GM19467 (cell line): ENCODE results near the gene WFDC5.
"Not testable (repeated sequence)": the region's sequence is repeated elsewhere in the genome, so short reads cannot be mapped to it uniquely, and the experiment has no call there.

Source experiments
- ATAC-seq: cut with Tn5 transposase; IDR thresholded peaks from one replicate; pipeline ENCODE4 v1.9.1; 2021; ENCODE audit warnings: mild to moderate bottlenecking, moderate library complexity; ENCODE audit not compliant: unreplicated experiment

Gene WFDC5

DNA sequence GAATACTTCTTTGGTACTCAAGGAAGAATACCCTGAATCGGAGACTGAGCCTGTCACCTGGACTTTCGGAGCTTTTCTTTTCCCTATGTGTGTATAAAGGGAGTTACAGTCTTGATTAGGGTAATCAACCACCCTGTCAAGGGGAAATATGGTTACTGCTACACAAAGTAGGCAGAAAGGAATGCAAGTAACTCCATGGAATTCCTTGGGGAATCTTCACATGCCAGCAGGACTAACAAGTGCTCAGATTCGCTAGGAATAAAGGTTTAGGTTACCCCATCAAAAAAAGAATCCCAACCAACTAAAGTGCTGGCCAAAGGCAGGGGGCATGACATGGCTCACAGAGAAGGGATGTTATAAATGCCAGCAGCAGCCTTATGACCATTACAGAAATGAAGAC lies 24.5 kb downstream of the WFDC5 start:
- ATAC-seq: no peak

DNA sequence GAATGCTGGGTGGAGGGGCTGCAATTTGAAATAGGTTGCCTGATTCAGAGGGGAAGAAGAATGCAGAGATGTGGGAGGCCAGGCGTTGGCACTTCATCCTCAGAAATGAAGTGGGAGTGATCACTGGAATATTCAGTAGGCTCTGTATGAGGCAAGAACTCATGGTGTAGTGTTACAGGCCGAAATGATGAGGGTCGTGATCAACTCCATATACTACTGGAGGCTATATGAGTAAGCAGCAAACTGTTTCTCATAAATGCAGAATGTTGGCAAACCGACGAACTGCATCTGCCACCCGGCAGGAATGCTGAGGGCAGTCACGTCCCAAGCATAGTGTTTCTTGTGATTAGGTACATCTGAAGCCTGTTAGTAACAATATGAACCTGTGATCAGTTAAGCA lies 26.7 kb downstream of the WFDC5 start:
- ATAC-seq: no peak

DNA sequence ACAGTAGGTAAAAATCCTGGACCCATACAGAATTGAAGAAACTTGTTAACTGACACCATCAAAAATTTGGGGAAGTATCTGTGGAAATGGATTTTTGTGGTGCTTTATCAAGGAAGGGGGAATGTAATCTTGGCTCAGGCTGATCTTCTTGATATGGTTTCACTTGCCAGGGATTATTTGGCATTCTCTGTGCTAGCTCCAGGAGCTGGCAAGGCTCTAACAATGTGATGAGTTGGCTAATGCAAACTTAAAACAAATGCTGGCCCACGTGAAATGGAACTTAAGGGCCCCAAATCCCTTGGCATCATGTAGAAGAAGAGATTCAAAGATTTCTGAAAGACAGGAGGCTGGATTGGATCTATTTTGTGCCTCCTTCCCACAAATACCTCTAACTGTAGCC lies 27.2 kb downstream of the WFDC5 start:
- no peak for ATAC-seq

DNA sequence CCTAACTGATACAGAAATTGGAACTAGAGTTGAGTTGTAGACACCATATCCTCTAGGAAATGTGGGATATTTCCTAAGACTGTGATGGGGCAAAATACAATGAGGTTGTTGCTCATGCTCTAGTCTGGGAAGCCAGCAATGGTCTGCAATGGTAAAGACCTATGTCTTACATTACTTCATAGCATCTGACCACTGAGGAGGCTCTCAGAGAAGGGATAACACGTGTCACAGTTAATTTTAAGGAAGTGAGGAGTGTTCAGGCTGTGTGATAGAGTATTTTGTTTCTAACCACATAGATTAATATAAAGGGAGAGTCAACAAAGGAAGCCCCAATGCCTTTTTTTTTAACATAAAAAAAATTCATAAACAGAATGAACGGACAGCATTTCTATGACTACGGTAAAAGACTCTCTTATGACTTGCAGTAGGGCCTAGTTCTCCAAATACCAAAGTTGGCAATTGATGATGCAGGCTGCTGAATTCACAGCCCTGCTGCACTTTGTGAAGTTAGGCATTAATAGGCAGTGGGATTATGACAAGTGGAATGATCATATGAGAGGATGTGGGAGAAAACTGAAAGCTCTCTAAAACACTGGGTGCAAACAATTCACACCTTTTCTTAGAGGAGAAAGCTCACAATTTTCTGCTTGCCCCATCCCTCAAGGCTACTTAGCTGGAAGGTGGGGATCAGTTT lies 27.7 kb downstream of the WFDC5 start:
- no peak for ATAC-seq

DNA sequence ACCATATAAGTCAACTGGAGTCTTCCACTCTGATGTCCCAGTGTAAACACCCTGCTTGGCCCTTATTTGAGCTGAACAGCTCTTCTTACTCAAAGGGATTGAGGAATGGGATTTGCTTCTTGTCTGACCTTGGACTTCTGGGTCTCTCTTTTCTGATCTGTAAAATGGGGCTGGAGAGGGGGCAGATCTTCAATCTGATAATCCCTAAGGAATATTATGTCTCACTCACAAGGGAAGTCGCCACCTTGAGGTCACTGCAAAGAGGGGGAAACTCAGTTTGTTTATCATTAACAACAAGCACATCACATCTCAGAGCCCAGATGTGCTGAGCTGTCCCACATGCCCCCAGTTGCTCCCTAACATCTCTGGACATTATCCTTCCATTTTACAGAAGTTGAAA lies 29.1 kb downstream of the WFDC5 start:
- ATAC-seq: no peak

DNA sequence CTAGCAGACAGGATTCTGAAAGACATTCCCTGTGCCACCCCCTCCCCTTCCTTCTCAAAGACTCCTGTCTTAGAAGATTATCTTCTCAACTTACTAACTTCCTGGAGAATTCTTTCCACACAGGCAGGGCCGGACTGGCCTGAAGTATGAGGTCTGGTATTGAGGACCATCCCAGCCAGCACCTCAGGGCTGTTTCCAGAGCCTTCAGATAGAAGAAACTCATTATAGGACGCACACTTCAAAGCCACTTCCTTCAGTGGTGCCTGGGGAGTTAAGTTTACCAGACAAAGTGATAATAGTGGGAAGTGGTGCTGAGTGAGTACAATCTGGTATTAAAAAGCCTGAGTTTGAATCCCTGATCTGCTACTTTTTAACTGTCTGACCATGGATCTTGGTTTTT lies 29.7 kb downstream of the WFDC5 start:
- ATAC-seq: no peak

DNA sequence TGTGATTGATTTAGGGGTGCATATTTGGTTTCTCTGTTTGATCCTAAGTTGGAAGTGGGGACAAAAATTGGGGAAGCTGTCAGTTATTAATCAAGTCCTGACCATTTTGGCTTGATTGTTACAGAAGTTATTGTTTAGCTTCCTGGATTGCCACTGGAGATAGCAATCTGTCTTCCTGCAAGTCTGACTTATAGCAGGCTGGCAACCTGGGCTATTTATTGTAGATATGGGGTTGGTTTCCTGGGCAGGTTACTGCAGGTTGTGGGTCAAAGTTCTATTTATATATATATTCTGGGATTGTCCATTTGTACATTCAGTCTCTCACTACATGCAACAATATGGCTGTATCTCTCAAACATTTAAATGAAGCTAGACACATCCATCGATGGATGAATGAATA lies 31.8 kb downstream of the WFDC5 start:
- ATAC-seq: no peak

DNA sequence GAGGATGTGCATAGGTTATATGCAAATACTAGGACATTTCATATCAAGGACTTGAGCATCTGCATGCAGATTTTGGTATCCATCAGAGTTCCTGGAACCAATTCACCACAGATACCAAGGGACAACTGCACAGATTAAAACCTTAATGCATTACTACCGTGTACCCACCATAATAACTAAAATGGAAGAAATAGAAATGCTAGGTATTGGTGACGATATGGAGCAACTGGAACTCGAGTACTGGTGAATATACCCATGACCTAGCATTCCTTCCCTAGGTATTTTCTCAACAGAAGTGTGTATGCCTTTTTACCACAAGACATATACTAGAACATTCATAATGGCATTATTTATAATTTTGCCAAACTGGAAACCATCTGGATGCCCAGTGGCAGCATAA lies 32.5 kb downstream of the WFDC5 start:
- ATAC-seq: no peak

DNA sequence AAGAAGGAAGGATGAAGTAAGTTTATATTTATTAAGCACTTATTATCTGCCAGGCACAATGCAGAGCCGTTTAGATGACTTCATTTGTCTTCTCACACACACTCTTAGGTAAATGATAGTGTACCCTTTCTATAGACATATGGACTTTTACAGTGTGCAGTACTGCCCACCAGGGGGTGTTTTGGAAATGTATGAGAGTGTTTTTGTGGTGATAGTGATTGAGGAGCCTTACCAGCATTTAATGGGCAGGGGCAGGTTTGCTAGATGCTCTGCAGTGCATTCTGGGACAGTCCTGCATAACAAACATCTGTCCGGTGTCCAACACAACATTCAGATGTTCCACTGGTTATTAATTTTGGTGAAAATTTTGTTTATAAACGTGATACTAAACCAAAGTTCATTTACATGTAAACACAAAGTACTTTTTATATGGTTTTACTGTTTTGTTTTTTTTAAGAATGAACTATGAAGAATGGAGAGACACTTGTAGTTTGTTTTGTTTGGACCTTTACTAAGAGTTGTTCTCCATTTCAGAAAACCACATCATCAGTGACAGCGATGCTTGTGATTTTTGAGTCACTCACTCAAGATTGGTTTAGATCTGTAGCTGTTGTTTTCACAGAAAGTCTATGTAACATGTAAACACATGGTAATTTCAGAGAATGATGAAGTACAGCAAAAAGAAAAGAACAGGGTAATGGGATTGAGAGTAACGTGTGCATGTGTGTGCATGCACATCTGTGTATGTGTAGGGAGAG lies 33.9 kb downstream of the WFDC5 start:
- no peak for ATAC-seq

DNA sequence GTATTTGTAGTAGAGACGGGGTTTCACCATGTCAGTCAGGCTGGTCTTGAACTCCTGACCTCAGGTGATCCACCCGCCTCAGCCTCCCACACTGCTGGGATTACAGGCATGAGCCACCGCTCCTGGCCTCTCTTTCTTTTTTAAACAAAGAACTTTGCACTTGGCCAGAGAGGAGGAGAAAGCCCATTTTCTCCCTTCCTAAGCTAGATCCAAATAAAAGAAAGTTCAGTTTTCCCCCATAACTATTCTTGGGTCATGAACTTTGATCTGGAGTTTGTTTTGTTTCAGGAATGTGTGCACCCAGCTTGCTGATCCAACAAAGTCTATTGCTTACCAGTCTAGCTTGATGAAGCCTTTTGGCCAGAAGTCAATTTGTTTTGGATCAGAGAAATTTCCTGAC lies 37.4 kb downstream of the WFDC5 start:
- ATAC-seq: no peak

DNA sequence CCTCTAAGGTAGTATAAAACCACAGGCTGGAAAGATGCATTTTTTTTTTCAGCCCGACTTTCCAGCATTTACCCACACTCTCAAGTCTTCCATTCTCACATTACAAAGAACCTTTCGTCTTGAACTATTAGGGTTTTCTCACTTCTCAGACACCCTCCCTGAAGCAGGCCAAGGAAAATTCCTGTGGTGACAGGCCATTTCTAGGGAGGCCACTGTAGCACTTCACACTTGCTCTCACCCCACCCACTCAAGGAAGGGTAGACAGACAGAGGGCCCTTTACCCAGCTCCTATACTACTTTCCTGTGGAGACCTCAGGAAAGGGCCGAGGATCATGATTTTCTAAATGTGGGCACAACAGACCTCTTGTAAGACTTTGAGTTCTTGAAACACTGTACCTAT lies 41.8 kb downstream of the WFDC5 start:
- no peak for ATAC-seq

DNA sequence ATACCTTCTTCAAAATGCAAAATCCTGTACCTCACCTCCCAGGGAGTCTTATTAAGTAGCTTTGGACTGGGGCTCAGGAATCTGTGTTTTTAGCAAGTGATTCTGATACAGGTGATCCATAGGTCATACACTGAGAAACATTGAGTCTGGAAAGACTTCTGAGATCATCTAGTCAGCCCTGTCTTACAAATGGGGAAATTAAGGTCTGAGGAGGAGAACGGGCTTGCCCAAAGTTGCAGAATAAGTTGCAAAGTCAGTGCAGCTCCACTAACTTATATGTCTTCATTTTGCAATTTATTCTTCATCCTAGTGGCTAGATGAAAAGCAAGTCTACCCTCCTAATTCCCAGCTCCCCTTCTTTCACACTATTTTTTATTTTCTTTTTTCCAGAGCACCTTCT lies 42.9 kb downstream of the WFDC5 start:
- ATAC-seq: no peak

DNA sequence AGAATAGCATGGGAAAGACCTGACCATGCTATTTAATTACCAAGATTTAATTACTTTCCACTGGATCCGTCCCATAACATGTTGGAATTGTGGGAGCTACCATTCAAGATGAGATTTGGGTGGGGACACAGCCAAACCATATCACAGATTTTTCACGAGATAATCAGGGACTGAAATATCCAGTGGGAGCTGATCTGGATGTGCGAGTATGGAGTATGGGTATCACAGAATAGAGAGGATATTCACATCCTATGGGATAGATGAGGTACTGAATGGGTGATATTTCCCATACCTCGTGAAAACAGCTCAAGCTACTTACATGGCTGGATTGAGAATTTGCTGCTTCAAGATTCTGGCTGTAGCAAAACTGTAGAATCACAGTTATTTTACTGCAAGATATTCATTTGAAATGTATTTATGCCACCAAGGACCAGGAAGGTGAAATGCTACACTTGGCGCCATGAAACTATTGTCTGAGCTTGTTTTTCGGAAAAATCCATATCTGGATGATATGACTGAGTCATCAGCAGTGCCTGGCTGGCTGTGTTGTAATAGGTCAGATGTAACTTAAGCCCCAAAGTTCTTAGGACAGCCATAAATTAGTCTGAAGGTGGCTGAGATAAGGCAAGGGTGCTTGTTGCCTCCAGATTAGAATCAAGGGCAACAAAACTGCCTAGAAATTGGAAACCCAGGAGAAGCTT lies 43.9 kb downstream of the WFDC5 start:
- ATAC-seq: no peak

DNA sequence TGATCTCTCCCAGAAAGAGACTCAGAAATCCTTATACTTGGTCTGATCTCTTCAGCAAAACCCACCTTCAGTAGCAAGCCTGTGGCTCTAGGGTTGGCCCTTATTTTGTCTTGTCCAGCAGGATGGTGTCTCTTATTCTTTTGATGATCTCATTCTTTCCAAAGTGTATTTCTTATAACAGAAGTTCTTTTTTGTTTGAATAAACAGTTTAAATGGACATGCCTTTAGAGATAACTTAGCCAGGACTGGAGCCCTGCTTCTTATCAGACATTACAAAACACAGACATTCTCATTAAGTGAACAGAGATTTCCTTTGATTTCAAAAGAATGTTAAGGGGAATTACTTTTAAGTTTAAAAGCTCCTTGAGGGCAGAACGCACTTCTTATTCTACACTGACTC lies 45.7 kb downstream of the WFDC5 start:
- ATAC-seq: no peak

DNA sequence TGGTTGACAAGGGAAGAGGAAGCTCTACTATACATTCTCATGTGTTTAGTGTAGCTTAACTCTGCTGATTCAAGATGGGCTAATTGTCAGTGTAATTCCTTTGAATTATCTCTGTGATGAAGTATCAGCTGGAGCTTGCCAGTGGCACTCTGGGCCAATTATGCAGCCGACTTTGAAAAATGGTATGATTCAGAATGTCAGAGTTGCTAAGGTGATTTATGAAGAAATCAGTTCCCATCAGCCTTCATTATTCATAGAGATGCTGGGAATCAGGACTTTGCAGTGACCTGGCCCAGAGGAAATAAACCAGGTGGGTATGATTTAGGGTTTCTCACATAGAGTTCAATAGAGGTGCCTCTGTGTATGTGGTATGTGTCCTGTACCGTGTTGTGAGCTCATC lies 47.4 kb downstream of the WFDC5 start:
- ATAC-seq: no peak

DNA sequence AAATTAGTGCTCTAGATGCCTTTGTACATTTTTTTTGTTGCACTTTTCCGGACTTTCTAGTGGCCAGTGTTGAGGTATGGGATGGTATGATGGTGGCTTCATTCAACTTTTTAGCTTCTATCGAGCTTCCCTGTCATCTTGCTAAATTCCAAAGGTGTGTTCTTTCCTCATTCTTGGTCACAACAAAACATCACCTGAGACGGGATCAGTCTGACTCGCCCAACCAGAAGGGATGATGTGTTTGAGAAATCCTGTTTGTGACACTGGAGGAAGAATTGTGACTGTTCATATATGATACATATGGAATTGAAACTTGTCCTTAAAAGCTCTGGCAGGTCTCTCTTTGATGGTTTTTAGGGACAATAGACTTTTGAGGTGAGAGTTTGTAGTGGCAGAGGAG lies 47.9 kb downstream of the WFDC5 start:
- ATAC-seq: no peak

DNA sequence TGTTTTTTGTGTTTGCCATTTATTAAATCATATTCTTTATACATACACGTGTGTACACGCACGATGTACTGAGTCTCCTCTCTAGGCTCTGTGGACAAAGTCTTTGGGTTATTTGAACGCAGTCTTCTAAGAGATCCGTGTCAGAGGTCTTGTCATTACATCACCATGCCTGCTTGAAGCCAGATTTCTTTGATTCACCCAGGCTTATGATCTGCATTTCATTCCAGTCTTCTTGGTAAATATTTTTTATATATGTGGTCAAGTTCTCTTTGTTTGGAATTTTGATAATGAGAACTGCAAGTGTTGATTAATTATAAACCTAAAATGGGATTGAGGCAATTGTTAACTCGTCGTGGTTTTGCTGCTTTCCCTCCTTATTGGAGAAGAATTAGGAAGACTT lies 48.6 kb downstream of the WFDC5 start:
- no peak for ATAC-seq

DNA sequence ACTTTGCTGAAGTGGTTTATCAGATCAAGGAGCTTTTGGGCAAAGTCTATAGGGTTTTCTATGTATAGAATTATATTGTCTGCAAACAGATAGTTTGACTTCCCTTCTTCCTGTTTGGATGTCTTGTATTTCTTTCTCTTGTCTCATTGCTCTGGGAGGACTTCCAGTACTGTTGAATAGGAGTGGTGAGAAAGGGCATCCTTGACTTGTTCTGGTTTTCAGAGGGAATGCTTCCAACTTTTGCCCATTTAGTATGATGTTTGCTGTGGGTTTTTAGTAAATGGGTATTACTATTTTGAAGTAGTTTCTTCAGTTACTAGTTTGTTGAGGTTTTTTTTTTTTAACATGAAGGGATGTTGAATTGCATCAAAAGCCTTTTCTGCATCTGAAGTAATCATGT lies 50.2 kb downstream of the WFDC5 start:
- no peak for ATAC-seq

DNA sequence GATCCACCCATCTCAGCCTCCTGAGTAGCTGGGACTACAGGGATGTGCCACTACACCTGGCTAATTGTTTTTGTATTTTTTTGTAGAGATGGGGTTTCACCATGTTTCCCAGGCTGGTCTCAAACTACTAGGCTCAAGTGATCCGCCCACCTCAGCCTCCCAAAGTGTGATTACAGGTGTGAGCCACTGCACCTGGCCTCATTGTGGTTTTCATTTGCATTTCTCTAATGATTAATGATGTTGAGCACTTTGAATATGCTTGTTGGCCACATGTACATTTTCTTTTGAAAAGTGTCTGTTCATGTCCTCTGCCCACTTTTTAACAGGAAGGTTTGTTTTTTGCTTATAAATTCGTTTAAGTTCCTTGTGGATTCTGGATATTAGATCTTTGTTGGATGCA lies 51.9 kb downstream of the WFDC5 start:
- not testable (repeated sequence) for ATAC-seq

DNA sequence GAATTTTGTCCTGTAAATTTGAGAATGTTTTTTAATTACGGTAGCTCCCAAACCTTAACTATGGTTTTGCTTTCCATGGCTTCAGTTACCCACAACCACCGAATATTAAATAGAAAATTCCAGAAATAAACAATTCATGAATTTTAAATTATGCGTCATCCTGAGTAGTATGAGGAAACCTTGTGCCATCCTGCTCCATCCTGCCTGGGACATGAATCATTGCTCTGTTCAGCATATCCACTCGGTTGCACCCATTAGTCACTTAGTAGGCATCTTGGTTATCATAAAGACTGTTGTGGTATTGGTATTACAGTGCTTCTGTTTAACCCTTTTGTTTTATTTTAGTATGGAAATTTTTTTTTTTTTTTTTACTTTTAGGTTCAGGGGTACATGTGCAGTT lies 53.7 kb downstream of the WFDC5 start:
- no peak for ATAC-seq

DNA sequence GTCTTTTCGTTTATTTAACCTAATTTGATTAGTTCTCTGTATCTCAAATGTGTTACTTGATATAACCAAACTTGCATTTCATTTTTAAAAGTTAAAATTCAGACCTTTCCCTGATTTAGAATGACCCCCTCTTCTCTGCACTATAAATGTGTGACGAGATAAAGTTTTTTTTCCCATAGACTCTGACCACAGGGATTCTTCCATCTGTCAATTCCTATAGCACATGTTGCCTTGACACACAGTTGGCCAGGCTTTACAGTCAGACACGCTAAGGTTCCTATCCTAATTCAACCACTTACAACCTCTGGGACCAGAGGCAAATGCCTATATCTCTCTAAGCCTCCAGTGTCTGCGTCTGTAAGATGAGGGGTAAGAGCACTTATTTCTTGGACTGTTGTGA lies 54.7 kb downstream of the WFDC5 start:
- ATAC-seq: no peak
